ENCODE data around the gene RRP1. TPM values are rescaled to one million over a fixed set of nuclear protein-coding genes. Genes with fewer than 3 reads are reported as not detected.

The RRP1 gene
- total and polyA plus RNA-seq, 2 donors (not counting 1 experiment from before 2014, with no cell fraction given): 8.6 to 12.7 TPM

GRCh38 chr21:43853851-43854772 lies 64.7 kb downstream of the RRP1 start:
- H3K4me3 ChIP-seq (replicated peaks in 1 of 4; ENCODE audit: control extremely low read depth in 1 of 4, insufficient read depth in 1 of 4, low read depth in 3 of 4, low read length in 4 of 4): no peak overlapping the region
- no peaks in the 10 kb centered on the region for H3K9me3 ChIP-seq (ENCODE audit: control insufficient read depth, insufficient read depth, low read depth, low read length)
- no peak for DNase-seq (ENCODE audit: low read depth in 2 of 2)
- H3K27ac ChIP-seq (ENCODE audit: insufficient read depth, low read length): no peak overlapping the region
- no peaks in the 10 kb centered on the region for H3K4me1 ChIP-seq (ENCODE audit: control insufficient read depth, extremely low read depth, insufficient read depth, low read length)
- no peaks in the 10 kb centered on the region for H4K20me1 ChIP-seq (ENCODE audit: control insufficient read depth, extremely low read depth, insufficient read depth, low read length)
- H3K36me3 ChIP-seq (ENCODE audit: control insufficient read depth, insufficient read depth, low read length): no peaks in the 10 kb centered on the region
- TF ChIP-seq EZH2 (IDR thresholded peaks at IDR 0.05; ENCODE audit: low read length, missing control alignments) (no peak), CTCF (conservative IDR thresholded peaks at IDR 0.05 in 1 of 2, IDR thresholded peaks at IDR 0.05 in 1 of 2; ENCODE audit: low read depth in 1 of 2, low read length in 2 of 2) (no peak)
- H3K79me2 ChIP-seq (ENCODE audit: control insufficient read depth, insufficient read depth, low read length): no peaks in the 10 kb centered on the region
- no peak overlapping the region for H3K4me2 ChIP-seq (ENCODE audit: extremely low read depth, insufficient read depth, low read length)
- no peak overlapping the region for H3K9ac ChIP-seq (ENCODE audit: insufficient read depth, low read length)
- H2AFZ ChIP-seq (ENCODE audit: low read length): no peak overlapping the region
- H3K27me3 ChIP-seq (ENCODE audit: control insufficient read depth, insufficient read depth, low read length): peaks cover 10% of the 10 kb centered on the region

Other genes starting within 250 kb of the RRP1 start
- gene HSF2BP, start 130.1 kb upstream of the RRP1 start, total RNA-seq: 1.2 and 1.8 TPM in 2 replicates
- gene HSF2BP, start 130.1 kb upstream of the RRP1 start, polyA plus RNA-seq: 0.60 and 0.70 TPM in 2 replicates
- gene RRP1B, start 130.0 kb upstream of the RRP1 start, total RNA-seq: 16.9 and 20.3 TPM in 2 replicates
- gene RRP1B, start 130.0 kb upstream of the RRP1 start, polyA plus RNA-seq: 11.7 and 17.7 TPM in 2 replicates
- gene PDXK, start 70.4 kb upstream of the RRP1 start, total RNA-seq: 46.2 and 47.4 TPM in 2 replicates
- gene PDXK, start 70.4 kb upstream of the RRP1 start, polyA plus RNA-seq: 146 and 162 TPM in 2 replicates
- gene CSTB, start 13.3 kb upstream of the RRP1 start, total RNA-seq: 9.8 and 24.8 TPM in 2 replicates
- 72.5 and 120 TPM in 2 replicates for gene CSTB, start 13.3 kb upstream of the RRP1 start, polyA plus RNA-seq
- 28.8 and 44.9 TPM in 2 replicates for gene AGPAT3, start 75.6 kb downstream of the RRP1 start, total RNA-seq
- gene AGPAT3, start 75.6 kb downstream of the RRP1 start, polyA plus RNA-seq: 29.4 and 39.0 TPM in 2 replicates
- gene TRAPPC10, start 222.7 kb downstream of the RRP1 start, total RNA-seq: 12.3 and 22.0 TPM in 2 replicates
- 15.4 and 20.9 TPM in 2 replicates for gene TRAPPC10, start 222.7 kb downstream of the RRP1 start, polyA plus RNA-seq

Measured in fibroblast of lung (primary cell).